CD4-positive, alpha-beta T cell treated with Interleukin-17A for 1 hour (primary cell): Measurements from ENCODE around the gene ANKRD30A.
"Not testable (repeated sequence)": the region's sequence is repeated elsewhere in the genome, so short reads cannot be mapped to it uniquely, and the experiment has no call there.

Experiments used
- DNase-seq: peaks from one replicate; pipeline ENCODE4 v3.0.0-alpha.2; 2020

The ANKRD30A gene

GRCh38 chr10:37125191-37125732, at the start of gene ANKRD30A:
ANKRD30A (plus strand) TSS chr10:37125598; CDS start chr10:37125788, 190 bp downstream.
- no peak for DNase-seq

GRCh38 chr10:37076083-37076482, 49.3 kb upstream of the ANKRD30A start:
- not testable (repeated sequence) for DNase-seq

- no peak for DNase-seq
Observed at GRCh38 chr10:37095792-37096573, 29.4 kb upstream of the ANKRD30A start.

- no peak for DNase-seq
Observed at GRCh38 chr10:37101261-37101660, 24.1 kb upstream of the ANKRD30A start.

- no peak for DNase-seq
Observed at GRCh38 chr10:37109000-37109399, 16.4 kb upstream of the ANKRD30A start.

- no peak for DNase-seq
Observed at GRCh38 chr10:37124532-37124931, 866 bp upstream of the ANKRD30A start.

GRCh38 chr10:37125921-37126320, 523 bp downstream of the ANKRD30A start:
- no peak for DNase-seq

GRCh38 chr10:37146443-37146842, 21.0 kb downstream of the ANKRD30A start:
- no peak for DNase-seq

GRCh38 chr10:37162430-37162829, 37.0 kb downstream of the ANKRD30A start:
- DNase-seq = not testable (repeated sequence)

- DNase-seq = not testable (repeated sequence)
Observed at GRCh38 chr10:37171945-37172344, 46.5 kb downstream of the ANKRD30A start.

- not testable (repeated sequence) for DNase-seq
Observed at GRCh38 chr10:37178296-37178695, 52.9 kb downstream of the ANKRD30A start.

GRCh38 chr10:37182719-37183118, 57.3 kb downstream of the ANKRD30A start:
- not testable (repeated sequence) for DNase-seq

GRCh38 chr10:37206132-37206531, 80.7 kb downstream of the ANKRD30A start:
- no peak for DNase-seq

GRCh38 chr10:37220866-37221265, 95.5 kb downstream of the ANKRD30A start:
- no peak for DNase-seq

- DNase-seq = no peak
Observed at GRCh38 chr10:37222046-37222445, 96.6 kb downstream of the ANKRD30A start.

GRCh38 chr10:37225163-37225562, 99.8 kb downstream of the ANKRD30A start:
- no peak for DNase-seq

- DNase-seq = no peak
Observed at GRCh38 chr10:37226524-37226923, 101.1 kb downstream of the ANKRD30A start.

- DNase-seq = no peak
Observed at GRCh38 chr10:37234692-37235091, 109.3 kb downstream of the ANKRD30A start.

GRCh38 chr10:37236093-37236492, 110.7 kb downstream of the ANKRD30A start:
- DNase-seq = no peak

GRCh38 chr10:37240223-37240622, 114.8 kb downstream of the ANKRD30A start:
- DNase-seq = no peak

- no peak for DNase-seq
Observed at GRCh38 chr10:37246637-37247036, 121.2 kb downstream of the ANKRD30A start.

GRCh38 chr10:37255837-37256236, 130.4 kb downstream of the ANKRD30A start:
- DNase-seq = not testable (repeated sequence)

- DNase-seq = no peak
Observed at GRCh38 chr10:37263304-37263703, 137.9 kb downstream of the ANKRD30A start.

- DNase-seq = no peak
Observed at GRCh38 chr10:37268266-37268665, 142.9 kb downstream of the ANKRD30A start.
